ENCODE measurements around the gene SHC1.

- TF ChIP-seq CTCF (conservative IDR thresholded peaks at IDR 0.05; ENCODE audit: low read depth in 2 of 2) (no peak), REST (IDR thresholded peaks at IDR 0.05; ENCODE audit: unreplicated experiment) (no peak), POLR2AphosphoS5 (IDR thresholded peaks at IDR 0.05; ENCODE audit: low read depth) (no peak), EZH2phosphoT487 (IDR thresholded peaks at IDR 0.05; ENCODE audit: unreplicated experiment) (no peak), EZH2 (IDR thresholded peaks at IDR 0.05; ENCODE audit: low read depth, unreplicated experiment) (no peak), CREB1 (CRISPR knock-in tag; IDR thresholded peaks at IDR 0.05; ENCODE audit: low read depth) (no peak), ZNF114 (CRISPR knock-in tag; IDR thresholded peaks at IDR 0.05) (no peak), ETS1 (IDR thresholded peaks at IDR 0.05) (no peak)
These were observed 30.4 kb downstream of the SHC1 start for GRCh38 chr1:154940213-154940560.
